Forelimb muscle (tissue), 1 donor: ENCODE data around the gene LRFN4. TPM values are rescaled to one million over a fixed set of nuclear protein-coding genes. Genes with fewer than 3 reads are reported as not detected.

ENCODE experiments used
- DNase-seq: peaks from one replicate; pipeline ENCODE4 v3.0.0-alpha.2; 2013; ENCODE audit warnings: low read depth
- polyA plus RNA-seq: library from polyadenylated mRNA; unstranded; fragments of 120-200 nt; gene quantifications from one replicate; pipeline ENCODE4 v1.2.1, GENCODE V29; 2013; ENCODE audit not compliant: insufficient read length

Gene LRFN4
- polyA plus RNA-seq, 1 donor = 24.1 TPM

DNA sequence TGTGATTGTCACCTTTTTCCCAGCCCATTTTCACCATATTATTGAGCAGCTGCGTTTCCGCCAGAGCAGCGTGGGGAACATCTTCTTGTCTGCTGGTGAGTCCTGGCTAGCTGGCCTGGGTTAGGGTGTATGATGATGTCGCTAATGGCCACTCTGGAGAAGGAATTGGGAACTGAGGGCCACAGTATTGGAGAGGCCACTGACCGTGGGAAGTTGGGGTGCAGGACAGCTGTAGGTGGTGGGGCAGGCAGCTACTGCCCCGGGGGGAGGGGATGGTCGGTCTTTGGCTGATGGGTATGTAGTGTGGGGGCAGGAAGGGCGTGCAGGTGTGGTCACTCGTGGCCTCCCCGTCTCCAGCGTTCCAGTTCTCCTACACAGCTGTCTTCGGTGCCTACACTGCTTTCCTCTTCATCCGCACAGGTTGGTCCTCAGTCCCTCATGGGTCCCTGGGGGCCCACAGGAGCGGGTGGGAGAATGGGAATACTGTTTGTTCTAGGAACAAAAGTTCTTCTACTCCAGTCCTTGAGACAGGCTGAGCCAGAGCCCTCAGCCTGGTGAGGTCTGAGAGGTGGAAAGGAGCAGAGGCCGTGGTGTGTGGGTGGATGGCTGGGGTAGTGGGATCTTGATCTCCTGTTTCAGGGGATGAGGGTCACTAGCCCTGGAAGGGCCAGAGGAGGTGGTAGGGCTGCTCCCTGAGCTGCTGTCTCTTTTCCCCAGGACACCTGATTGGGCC, 11.6 kb upstream of the LRFN4 start:
- no peak for DNase-seq

DNA sequence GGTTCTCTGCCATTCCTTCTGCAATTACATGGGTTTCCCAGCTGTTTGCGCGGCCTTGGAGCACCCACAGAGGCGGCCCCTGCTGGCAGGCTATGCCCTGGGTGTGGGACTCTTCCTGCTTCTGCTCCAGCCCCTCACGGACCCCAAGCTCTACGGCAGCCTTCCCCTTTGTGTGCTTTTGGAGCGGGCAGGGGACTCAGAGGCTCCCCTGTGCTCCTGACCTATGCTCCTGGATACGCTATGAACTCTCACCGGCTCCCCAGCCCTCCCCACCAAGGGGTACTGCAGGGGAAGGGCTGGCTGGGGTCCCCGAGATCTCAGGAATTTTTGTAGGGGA, 11.0 kb upstream of the LRFN4 start:
- DNase-seq = no peak

DNA sequence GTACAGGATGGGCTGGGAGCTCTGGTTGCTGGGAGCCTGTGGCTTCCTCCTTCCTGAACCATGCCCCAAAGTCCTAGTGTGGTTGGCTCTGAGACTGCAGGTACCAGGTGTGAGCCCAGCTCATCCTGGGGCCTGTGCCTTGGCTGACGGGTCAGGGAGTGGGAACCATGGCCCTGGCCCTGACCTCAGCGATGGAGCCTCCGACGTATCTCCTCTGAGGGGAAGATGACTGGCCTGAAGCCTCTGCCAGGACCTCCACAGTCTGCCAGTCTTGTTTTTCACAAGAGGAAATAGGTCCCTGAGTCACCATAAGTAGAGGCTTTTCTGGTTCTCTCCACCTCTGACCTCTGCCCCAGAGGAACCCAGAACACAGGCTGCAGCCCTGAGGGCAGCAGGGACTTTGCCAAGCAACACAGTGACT, 10.2 kb upstream of the LRFN4 start:
- no peak for DNase-seq

DNA sequence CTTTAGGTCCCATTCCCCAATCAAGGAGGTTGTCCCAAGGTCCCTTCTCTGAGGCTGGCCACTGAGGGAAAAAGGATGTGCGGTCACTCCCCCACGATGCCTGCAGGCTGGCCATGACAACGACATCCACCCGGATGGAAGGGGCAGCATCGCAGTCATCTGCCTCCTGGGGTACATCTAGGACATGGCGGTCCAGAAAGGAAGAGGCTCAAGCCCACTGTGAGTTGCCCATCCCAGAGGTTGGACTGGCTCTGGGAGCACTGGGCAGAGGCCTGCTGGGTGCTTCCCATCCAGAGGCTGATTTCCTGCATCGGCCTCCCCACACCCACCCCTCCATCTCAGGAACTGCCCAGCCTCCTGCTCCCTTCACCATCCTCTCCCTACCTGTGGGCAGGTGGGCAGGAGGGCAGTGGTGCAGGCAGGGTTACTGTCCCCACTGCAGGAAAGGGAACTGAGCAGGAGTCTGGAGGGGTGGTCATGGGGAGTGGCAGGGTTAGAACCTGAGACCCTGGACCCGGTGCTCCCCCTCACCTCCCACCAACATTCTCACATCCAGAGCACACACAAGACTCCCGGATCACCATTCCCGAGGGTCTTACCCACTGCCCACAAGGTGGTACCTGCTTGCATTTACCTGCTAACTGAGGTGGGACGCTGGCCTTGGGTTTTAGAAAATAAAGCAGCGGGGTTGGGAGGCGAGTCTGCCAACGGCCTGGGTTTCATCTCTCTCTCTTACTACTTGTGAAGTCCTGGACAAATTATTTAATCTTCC, 9.2 kb upstream of the LRFN4 start:
- DNase-seq = no peak

DNA sequence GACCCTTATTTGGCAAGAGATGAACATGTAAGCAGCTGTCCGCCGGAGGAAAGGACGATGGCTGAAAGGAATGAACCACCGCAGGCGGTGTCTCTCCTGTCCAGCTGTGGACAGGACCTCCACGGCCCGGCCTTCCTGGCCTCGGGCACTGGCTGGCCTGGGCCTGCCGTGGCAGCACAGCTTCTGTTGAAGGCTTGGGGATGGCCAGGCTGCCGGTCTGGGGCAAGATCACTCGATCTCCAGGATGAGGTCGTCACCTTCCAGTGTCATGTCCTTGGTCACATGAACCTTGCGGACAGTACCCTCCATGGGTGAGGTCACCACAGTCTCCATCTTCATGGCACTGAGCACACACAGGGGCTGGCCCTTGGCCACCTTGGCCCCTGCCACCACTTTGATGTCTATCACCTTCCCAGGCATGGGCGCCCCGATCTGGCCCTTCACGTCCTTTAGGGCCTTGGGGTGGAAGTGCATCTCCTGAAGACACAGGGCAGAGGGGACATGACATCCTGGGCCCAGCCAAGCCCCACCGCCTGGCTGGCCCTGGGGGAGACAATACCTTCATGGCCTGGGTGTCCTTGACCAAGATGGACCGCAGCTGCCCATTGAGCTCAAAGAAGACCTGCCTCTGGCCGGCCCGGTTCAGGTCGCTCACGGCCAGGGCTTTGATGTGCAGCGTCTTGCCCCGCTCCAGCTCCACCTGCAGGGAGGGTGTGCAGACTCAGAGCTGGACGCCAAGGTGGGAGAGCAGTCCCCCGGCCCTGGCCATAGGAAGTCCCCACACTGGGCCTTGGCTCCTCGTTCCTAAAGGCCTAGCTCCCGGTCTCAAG, 8.0 kb upstream of the LRFN4 start:
- no peak for DNase-seq

DNA sequence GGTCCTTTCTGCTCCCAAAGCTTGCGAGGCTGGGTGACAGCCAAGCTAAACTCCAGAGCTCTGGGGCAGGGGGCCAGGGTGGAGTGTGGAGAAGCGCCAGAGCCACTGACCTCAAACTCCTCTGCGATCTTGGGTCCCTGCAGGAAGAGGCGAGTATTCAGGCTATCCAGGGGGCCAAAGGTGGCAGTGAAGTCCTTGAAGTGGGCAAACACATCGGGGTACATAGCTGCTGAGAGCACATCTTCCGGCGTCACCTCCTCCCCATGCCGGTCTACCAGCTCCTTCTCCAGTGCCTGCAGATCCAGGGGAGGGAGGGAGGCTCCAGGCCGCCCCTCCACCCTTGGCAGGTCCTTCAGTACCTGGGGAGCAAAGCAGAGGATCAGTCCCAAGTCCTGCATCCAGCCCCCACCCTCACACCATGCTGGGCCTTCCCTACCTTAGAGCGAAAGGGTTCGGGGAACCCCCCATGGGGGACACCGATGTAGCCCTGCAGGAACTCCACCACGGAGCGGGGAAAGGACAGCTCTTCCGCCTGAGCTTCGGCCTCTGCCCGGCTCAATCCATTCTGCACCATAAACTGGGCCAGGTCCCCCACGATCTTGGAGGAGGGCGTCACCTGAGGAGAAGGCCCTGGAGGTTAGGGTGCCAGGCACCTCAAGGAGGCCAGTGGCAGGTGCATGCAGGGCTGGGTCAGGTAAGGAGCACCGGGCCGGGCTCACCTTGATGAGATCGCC, 7.2 kb upstream of the LRFN4 start:
- no peak for DNase-seq

DNA sequence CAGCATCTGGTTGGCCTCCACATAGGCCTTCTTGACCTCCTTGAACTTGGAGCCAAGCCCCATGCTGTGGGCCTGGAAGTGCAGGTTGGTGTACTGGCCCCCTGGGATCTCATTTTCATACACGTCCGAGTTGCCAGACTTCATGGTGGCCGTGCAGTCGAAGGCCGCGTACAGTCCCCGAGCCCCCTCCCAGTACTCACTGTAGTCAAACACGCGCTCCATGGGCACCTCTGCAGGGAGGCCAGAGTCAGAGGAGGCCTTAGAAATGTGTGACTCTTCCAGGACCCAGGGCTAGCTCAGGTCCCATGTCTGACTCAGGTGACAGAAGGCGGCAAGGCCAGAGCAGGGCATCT, 6.7 kb upstream of the LRFN4 start:
- no peak for DNase-seq

DNA sequence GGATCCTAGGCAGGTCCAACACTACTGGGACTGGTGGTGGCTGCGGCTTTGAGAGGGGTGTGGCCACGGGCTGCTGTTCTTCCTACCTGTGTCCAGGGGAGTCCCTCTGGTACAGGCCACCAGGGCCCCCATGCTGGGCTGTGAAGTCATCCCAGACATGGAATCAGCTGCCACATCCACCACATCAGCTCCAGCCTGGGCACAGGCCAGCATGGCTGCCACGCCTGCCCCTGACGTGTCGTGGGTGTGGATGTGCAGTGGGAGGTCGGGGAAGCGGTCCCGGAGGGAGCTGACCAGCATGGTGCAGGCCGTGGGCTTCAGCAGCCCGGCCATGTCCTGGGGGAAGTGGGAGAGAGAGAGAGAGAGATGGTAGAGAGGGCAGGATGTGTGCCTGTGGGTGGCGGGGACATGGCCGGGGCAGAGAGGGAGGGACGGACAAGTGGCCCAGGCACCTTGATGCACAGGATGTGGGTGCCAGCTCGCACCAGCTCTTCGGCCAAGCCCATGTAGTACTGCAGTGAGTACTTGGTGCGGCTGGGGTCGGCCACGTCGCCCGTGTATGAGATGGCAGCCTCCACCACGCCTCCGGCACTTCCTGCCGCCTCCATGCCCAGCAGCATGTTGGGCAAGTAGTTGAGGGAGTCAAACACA, 6.2 kb upstream of the LRFN4 start:
- no peak for DNase-seq

DNA sequence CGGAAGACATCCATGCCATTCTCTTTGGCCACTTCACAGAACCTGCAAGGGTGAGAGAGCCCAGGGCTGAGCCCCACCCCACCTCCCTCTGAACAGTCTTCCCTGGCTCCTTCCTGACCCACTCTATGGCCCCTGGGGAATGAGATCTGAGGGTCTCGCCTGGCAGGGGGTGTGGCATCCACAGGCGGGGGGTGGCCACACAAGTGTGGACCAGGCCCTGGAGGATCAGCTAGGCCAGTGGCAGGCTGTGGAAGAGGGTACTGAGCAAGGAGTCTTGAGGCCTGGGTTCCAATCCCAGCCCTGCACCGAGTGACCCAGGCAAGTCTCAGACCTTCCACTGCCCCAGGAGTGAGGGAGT, 5.6 kb upstream of the LRFN4 start:
- DNase-seq = no peak

DNA sequence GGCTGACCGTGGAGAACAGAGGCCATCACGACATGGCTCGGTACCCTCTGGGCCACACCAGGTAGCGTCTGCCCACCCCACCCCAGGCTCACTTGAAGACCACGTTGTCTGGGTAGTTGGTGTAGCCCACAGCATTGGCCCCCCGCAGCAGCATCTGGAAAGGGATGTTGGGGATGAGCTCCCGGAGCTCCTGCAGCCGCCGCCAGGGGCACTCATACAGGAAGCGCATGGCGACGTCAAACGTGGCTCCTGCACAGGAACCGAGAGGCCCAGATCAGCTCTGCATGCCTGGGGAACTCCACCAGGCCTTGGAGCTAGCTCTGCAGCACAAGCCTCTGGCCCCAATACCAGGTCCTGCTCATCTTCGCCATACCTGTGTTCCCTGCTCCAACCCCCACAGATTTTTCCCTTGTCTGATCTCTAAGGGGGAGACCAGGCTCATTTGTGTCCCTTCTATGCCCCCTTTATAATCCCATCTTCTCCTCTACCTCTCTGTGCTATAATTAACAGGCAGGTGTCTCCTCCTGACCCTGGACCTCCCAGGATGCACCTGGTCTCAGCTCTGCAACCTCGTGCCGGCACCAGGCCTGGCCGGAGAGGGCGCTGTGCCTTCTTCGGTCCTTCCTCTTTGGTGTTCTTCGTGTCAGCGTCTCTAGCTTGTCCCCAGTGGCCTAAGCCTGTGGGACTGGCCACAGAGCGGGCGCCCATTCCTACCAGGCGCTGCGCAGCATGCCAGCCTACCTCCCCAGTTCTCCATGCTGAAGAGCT, 5.0 kb upstream of the LRFN4 start:
- DNase-seq = no peak

DNA sequence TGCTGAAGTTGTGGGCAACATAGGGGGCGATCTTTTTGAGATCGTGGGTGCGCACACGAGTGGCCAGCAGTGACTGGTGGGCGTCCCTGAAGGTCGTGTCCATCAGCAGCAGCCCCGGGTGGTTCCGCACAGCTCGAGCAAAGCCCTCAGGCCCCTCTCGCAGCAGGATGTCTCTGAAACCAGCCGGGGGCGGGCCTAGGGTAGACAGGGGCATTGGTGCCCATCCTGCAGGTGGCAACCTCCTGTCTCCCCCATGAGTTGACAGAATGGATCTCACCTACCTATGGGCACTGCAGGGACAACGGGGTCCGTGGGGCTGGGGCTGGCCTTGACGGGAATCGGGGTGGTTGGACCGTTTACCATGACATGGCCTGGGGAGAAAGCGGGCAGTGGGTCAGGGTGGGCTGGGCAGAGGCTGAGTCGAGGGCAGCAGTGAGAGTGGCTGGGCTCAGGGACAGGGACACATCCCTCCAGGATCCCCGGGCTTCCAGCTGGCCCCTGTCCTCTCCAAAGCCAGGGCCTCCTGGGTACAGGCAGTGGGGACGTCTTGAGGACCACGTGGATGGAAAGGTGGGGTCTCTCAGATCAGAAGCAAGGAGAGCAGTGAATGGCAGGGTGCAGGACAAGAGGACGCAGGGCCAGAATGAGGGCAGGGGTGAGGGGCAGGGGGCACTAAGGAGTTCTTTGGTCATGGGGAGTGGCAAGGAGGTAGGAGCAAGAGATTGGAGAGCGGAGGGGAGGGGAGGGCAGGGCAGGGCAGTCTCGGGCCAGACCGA, 4.2 kb upstream of the LRFN4 start:
- no peak for DNase-seq

DNA sequence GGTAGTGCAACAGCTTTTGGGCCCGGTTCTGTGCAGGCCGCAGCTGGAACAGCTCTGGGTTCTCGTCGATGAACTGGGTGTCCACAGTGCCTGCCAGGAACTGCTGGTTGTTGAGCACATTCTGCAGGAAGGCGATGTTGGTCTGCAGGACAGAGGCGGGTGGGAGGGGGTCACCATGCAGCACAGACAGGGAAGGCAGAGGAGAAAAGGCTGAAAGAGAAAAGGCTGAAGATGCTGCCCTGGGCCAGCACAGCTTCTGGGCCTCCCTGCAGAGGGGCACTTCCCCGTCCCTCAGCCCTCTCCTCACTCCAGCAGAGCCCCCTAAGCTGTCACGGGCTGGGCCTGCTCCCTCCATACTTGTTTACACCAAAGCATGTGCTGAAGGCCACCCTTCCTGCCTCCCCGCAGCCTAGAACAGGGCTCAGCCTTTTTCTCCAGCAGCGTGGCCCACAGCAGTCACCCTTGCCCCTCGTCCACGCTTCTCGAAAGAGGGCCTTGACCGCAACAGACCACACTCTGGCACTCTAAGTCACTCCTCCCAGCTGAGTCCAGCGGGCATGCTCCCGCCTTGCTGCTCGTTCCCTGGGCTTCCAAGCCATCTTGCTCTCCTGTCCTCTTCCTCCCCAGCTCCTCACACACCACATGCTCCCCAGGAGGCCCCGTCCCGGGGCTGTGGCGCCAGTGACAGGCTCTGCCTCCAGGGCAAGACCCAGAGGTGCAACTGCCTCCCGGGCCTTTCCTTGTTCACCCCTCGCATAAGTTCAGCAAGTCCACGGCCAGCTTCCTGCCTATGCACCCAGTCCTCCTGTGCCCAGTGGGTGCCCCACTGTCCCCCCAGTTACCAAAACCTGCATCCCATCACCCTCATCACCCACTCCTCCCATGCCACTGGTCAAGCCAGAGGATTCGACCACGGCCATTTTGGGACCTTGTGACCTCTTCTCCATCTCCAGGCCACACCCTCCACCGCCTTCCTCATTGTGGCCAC, 3.3 kb upstream of the LRFN4 start:
- no peak for DNase-seq

DNA sequence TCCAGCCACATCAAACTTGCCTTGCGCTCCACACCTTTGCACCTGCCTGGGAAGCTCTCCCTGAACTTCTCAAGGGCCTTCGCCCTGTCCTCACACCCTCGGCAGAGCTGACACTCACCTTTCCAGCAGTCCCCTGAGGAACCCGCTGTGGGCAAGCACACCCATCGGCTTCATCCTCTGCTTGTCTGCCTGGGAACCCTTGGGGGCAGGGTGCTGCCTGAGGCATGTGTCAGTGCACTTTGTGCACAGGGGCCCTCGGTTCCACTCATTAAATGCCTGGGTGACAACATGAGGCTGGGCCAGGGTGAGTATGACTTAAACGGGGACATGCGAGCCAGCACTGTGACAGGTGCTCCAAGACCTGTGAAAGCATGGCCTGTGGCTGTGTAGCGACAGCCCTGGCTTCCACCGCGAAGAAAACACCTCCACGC, 2.6 kb upstream of the LRFN4 start:
- DNase-seq = no peak

DNA sequence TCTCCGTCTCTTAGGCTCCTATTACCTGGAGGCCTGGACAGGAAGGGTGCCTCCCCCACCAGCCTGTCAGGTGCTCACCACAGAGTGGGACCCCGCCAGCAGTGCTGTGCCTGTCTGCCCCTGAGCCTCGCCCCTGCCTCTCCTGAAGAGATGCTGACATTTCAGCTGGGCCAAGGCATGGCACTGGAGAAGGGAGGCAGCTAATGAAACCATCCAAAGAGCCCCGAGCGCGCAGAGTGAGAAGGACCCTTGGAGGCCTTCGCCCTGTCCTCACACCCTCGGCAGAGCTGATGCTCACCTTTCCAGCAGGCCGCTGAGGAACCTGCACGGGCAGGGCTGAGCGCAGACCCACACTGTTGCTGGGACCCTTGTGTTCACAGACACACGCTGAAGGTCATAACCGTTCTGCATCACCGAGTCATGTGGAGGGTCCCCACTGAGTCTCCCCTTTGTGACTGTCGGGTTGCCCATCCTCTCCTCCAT, 2.1 kb upstream of the LRFN4 start:
- DNase-seq = no peak

DNA sequence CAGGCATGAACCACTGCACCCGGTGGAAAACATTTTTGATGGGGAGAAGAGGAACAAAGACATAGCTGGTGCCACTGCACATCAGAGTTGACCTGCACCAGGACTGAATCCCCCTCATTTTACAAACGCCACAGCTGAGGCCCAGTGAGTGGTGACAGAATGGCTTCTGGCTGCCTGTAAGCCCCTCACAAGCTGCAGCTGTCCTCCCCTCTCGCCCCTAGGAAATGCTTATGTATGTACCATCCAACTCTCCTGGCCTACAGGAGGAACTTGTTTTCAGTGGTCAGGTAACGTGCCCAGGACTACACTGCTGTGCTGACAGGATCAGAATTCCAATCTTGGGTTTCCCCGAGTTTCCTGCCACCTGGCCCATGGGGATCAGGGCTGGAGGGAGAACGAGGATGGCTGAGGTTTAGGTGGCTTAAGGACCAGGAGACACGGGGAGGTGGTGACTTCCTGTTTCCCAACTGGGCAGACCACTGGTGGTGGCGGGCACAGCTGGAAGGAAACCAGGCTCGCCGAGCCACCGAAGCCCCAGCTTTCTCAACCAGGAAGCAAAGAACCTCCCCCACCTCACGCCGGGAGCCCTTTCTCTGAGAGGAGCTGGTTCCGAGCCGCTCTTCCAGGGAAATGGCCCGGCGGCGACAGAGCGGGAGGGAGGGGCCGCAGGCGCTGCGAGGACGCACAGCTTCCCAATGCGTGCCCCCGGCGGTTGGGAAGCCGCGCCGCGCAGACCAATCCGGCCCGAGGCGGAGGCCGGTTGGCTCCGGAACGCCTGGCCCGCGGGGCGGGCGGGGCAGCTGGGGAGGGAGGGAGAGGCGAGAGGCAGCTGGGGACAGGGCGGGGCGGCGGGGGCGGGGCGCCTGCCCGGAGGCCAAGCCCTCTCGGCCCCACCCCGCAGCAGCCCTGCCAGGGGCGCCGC, 1.0 kb upstream of the LRFN4 start:
- peak; percentile 61 for DNase-seq

DNA sequence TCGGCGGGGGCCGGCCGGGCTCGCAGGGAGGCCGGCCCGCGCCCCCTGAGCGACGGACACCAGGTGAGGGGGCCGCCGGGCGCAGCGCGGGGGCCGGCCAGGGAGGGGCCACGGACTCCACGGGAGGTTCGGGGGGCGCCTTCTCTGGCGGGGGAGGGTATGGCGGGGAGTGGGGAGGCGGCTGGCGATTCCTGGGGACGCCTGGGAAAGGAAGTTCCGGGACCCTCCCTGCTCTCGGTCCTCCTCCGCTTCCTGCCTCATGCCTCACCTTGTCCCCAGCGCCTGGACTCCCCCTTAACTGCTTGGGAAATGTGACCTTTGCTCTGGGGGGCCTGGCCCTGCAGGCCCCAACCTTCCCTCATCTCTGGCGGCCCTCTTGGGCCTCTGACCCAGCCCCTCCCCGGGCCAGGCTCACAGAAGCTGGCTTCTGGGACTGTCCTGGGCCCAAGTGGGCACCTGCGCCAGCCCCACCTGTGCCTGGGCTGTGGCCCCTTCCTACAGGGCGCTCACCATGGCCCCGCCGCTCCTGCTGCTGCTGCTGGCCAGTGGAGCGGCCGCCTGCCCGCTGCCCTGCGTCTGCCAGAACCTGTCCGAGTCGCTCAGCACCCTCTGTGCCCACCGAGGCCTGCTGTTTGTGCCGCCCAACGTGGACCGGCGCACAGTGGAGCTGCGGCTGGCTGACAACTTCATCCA, 516 bp downstream of the LRFN4 start:
- no peak for DNase-seq

DNA sequence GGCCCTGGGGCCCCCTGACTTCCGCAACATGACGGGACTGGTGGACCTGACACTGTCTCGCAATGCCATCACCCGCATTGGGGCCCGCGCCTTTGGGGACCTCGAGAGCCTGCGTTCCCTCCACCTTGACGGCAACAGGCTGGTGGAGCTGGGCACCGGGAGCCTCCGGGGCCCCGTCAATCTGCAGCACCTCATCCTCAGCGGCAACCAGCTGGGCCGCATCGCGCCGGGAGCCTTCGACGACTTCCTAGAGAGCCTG, 992 bp downstream of the LRFN4 start:
- DNase-seq = no peak
